ENCODE measurements around the gene SYCE3.

Gene SYCE3

DNA sequence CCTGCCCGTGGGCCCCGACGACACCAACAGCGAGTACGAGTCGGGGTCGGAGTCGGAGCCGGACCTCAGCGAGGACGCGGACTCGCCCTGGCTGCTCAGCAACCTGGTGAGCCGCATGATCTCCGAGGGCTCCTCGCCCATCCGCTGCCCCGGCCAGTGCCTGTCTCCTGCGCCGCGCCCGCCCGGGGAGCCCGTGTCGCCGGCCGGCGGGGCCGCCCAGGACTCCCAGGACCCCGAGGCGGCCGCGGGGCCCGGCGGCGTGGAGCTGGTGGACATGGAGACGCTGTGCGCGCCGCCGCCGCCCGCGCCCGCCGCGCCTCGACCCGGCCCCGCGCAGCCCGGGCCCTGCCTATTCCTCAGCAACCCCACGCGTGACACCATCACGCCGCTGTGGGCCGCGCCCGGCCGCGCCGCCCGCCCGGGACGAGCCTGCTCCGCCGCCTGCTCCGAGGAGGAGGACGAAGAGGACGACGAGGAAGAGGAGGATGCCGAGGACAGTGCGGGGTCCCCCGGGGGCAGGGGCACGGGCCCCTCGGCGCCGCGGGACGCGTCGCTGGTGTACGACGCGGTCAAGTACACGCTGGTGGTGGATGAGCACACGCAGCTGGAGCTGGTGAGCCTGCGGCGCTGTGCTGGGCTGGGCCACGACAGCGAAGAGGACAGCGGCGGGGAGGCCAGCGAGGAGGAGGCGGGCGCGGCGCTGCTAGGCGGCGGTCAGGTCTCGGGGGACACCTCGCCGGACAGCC, 41.7 kb upstream of the SYCE3 start:
- no peaks in the 10 kb centered on the region for H3K36me3 Mint-ChIP-seq (ENCODE audit: low read depth)
- H3K27me3 Mint-ChIP-seq = peaks cover 40% of the 10 kb centered on the region
- no peak overlapping the region for H3K27ac Mint-ChIP-seq
- H3K4me3 Mint-ChIP-seq = no peak overlapping the region
- peaks cover 9% of the 10 kb centered on the region for H3K4me1 Mint-ChIP-seq (ENCODE audit: low read depth)
- H3K9me3 Mint-ChIP-seq = no peaks in the 10 kb centered on the region

DNA sequence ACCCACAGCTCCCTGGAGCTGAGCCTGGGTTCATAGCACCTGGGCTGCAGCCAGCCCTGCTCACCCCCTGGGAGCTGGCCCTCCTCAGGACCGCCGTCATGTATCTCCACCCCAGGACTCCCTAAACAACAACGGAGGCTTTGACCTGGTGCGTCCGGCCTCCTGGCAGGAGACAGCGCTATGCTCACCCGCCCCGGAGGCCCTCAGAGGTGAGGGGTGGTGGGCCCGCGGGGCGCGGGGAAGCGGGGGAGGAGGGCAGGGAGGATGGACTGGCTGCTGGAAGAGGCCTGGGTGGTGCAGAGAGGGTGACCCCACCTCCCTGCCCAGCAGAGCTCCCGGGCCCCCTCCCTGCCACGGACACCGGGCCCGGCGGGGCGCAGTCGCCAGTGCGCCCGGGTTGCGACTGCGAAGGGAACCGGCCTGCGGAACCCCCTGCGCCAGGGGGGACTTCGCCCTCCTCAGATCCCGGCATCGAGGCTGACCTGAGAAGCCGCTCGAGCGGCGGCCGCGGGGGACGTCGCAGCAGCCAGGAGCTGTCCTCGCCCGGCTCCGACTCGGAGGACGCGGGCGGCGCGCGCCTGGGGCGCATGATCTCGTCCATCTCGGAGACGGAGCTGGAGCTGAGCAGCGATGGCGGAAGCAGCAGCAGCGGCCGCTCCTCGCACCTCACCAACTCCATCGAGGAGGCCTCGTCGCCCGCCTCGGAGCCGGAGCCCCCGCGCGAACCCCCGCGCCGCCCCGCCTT, 41.0 kb upstream of the SYCE3 start:
- H3K27me3 Mint-ChIP-seq = peaks cover 40% of the 10 kb centered on the region
- H3K36me3 Mint-ChIP-seq (ENCODE audit: low read depth) = no peaks in the 10 kb centered on the region
- H3K4me3 Mint-ChIP-seq = no peak overlapping the region
- H3K27ac Mint-ChIP-seq = no peak overlapping the region
- peaks cover 9% of the 10 kb centered on the region for H3K4me1 Mint-ChIP-seq (ENCODE audit: low read depth)
- no peaks in the 10 kb centered on the region for H3K9me3 Mint-ChIP-seq

DNA sequence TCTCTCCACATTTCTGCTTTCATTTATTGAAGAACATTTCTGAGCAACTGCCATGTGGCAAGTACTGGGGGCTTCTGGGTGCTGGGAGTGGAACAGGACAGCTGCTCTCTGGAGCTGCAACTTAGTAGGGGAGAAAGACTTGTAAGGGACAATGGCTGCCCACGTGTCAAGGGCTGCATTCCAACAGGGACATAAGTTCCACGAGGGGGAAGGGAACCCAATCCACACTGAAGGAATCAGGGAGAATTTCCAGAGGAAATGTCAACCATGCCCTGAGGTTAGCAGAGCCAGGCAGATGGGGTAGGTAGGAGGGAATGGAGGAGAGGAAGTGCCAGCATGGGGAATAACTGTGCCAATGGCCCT, 39.6 kb upstream of the SYCE3 start:
- peaks cover 42% of the 10 kb centered on the region for H3K27me3 Mint-ChIP-seq
- no peak overlapping the region for H3K27ac Mint-ChIP-seq
- no peak overlapping the region for H3K4me3 Mint-ChIP-seq
- H3K4me1 Mint-ChIP-seq (ENCODE audit: low read depth) = peaks cover 9% of the 10 kb centered on the region
- no peaks in the 10 kb centered on the region for H3K9me3 Mint-ChIP-seq
- peaks cover 2% of the 10 kb centered on the region for H3K36me3 Mint-ChIP-seq (ENCODE audit: low read depth)

DNA sequence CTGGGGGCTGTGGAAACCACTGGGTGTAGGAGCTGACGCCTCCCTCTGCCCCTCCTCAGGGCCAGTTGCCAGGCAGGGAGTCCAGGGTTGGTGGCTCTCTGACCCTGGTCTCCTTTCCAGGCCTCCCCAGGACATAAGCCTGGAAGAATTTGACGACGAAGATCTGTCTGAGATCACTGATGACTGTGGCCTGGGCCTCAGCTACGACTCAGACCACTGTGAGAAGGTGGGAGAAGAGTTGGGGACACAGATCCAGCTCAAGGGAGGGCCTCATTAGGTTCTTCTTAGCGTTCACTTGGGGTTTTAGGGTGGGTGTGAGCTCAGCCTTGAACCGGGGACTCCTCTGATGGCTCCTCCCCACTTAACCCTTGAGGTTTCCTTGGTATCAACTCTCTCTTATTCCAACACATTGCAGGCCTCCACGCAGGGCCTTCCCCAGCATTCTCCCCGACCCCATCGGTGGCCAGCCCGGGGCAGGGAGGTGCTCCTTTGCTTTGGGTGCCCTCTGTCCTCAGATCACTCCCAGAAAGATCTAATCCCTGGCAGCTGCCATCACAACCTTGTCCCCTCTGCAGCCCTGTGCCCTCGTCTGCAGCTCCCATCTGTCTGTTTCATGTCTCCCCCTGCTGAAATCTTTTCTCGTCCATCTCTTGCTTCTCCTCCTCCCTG, 39.1 kb upstream of the SYCE3 start:
- Mint-ChIP-seq H3K27me3 (peaks cover 41% of the 10 kb centered on the region), H3K27ac (no peak overlapping the region), H3K4me3 (peak overlapping the region; percentile 57)

DNA sequence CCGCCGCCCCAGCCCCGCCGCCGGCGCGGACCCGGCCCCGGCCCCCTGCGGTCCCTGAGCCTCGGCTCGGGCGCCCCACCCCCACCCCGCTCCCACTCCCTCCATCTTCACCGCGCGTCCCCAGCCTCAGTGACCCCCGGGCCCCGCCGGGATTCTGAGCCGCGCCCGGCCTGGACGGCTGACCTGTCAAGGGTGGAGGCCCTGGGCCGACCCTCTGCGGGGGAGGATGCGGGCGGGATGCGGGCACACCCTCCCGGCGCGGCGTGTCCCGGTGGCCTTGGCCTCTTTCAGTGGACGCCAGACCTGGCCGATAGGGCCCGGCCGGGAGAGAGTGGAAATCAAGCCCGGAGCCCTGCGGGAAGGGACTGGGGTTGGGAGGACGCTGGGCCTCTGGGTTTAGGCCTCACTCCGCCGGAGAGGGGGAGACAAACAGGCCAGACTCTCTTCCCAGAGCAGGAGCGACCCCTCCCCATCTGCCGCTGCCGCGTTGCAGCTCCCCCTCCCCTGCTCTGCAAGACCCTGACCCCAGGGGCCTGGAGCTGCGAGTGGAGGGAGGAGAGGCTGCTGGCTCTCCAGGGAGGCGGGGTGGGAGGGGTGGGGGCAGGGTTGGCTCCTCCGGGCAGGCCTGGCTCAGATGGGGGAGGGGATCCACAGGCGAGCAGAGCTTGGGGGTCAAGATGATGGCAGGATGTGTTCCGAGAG, 38.4 kb upstream of the SYCE3 start:
- no peaks in the 10 kb centered on the region for H3K9me3 Mint-ChIP-seq
- H3K36me3 Mint-ChIP-seq (ENCODE audit: low read depth) = peaks cover 14% of the 10 kb centered on the region
- H3K4me3 Mint-ChIP-seq = peak overlapping the region; percentile 57
- peaks cover 9% of the 10 kb centered on the region for H3K4me1 Mint-ChIP-seq (ENCODE audit: low read depth)
- H3K27ac Mint-ChIP-seq = no peak overlapping the region
- peaks cover 37% of the 10 kb centered on the region for H3K27me3 Mint-ChIP-seq

More for the DNA sequence above, 39.1 kb upstream of the SYCE3 start:
- Mint-ChIP-seq H3K36me3 (ENCODE audit: low read depth) (peaks cover 8% of the 10 kb centered on the region), H3K4me1 (ENCODE audit: low read depth) (peaks cover 9% of the 10 kb centered on the region), H3K9me3 (no peaks in the 10 kb centered on the region)

DNA sequence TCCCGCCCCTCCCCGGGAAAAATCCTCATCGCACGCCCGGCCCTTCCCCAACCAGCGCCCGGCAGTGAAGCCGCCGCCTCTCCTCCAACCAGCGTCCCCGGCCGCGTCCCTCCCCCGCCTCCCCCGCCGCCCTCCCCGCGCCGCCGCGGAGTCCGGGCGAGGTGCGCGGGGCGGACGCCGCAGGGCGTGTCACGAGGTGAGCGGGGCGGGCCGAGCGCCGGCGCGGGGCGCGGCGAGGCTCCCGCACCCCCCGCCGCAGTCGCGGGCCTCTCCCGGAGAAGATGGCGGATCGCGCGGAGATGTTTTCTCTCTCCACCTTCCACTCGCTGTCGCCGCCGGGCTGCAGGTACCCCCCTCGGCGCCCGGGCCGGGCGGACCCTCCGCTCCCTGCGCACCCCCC, 37.8 kb upstream of the SYCE3 start, which contains the start of gene MAPK8IP2:
TSS of gene MAPK8IP2 (plus strand) at position 256 of the 400 bp plus-strand sequence. CDS start at position 282, 26 bp downstream.
- Mint-ChIP-seq H3K27me3 (peaks cover 35% of the 10 kb centered on the region), H3K4me3 (peak within 1 kb of the TSS; percentile 57), H3K4me1 (ENCODE audit: low read depth) (peaks cover 9% of the 10 kb centered on the region), H3K27ac (no peak within 1 kb of the TSS), H3K9me3 (no peaks in the 10 kb centered on the region), H3K36me3 (ENCODE audit: low read depth) (peaks cover 14% of the 10 kb centered on the region)

DNA sequence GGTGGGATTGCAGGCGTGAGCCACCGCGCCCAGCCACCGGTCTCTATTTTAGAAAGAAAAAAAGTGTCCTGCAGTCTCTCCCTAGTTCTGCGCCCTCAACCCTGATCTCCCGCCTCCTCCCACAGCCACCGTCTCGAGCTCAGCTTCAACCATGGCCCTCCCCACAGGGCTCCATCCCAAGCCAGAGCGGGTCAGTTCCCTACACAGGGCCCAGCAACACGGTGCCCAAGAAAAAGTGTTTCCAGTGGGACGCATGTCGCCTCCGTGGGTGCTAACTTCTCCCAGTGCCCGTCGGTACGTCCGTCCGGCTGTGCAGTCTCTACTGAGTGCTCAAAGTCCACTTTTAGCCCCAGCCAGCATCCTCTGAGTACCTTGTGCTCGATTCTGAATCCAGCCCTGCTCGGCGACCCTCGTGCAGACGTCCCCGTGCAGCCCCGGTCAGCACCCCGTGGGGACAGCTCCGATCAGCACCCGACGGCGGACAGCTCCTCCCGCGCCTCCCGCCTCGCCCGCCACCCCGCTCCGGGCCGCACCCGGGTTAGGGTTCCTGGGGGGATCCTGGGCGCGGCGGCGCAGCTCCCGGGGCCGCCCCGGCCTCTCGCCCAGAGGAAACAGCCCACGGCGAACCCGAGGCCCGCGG, 37.2 kb upstream of the SYCE3 start:
- H3K4me3 Mint-ChIP-seq = peak overlapping the region; percentile 51
- H3K27me3 Mint-ChIP-seq = peaks cover 33% of the 10 kb centered on the region
- no peak overlapping the region for H3K27ac Mint-ChIP-seq
- H3K4me1 Mint-ChIP-seq (ENCODE audit: low read depth) = peaks cover 9% of the 10 kb centered on the region
- H3K36me3 Mint-ChIP-seq (ENCODE audit: low read depth) = peaks cover 14% of the 10 kb centered on the region
- H3K9me3 Mint-ChIP-seq = no peaks in the 10 kb centered on the region

DNA sequence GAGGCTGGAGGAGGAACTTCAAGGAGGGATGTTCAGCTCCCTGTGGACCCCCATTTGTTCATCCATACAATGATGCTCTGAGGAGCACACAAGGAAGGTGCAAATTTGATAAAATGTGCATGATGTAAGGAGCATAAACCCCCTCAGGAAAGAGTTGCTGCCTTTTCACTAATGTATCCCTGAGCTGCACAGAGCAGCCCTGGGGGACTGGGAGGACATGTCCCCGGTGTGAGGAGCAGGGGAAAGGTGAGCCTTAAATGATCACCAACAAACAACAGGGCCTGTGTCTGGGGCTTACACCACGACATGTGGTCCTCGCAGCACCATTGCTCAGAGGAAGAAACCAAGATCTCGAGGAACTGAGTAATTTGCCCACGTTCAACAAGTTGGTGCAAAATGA, 34.4 kb upstream of the SYCE3 start:
- Mint-ChIP-seq H3K36me3 (ENCODE audit: low read depth) (peaks cover 14% of the 10 kb centered on the region), H3K27ac (no peak overlapping the region), H3K27me3 (peaks cover 18% of the 10 kb centered on the region), H3K9me3 (no peaks in the 10 kb centered on the region), H3K4me1 (ENCODE audit: low read depth) (peaks cover 9% of the 10 kb centered on the region), H3K4me3 (no peak overlapping the region)

DNA sequence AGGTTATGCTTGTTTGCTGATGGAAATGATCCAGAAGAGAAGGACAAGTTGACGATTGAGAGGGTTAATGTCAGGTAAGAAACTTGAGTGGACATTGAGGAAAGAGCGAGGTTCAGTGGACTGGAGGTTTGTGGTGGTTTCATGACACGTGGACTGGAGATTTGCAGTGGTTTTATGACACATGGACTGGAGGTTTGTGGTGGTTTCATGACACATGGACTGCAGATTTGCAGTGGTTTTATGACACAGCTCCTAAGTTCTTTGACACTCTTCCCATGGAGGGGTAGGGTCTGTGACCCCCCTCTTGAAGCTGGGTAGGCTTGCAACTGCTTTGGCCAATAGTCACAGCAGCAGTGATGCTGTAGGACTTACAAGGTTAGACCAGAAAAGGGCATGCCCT, 32.5 kb upstream of the SYCE3 start:
- Mint-ChIP-seq H3K4me1 (ENCODE audit: low read depth) (peaks cover 3% of the 10 kb centered on the region), H3K27ac (no peak overlapping the region), H3K27me3 (peaks cover 11% of the 10 kb centered on the region), H3K4me3 (no peak overlapping the region), H3K9me3 (no peaks in the 10 kb centered on the region), H3K36me3 (ENCODE audit: low read depth) (peaks cover 14% of the 10 kb centered on the region)

DNA sequence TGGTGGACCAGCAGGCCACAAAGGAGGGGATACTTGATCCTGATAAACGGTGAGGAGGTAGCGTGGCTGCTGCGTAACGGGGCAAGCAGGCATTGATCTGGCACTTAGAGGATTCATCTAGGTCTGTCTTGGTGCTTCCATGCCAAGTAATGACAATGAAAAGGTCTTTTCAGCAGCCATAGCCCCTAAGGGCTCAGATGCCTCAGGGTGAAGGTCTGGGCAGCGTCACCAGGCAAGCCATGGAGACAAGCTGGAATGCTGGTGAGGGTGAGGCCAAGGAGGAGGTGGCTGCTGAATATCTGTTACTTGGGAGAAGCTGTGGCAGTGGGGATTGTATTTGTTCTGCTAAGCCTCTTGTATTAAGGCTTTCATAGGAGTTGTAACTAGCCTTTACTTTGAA, 24.7 kb upstream of the SYCE3 start:
- Mint-ChIP-seq H3K27me3 (no peaks in the 10 kb centered on the region), H3K9me3 (no peaks in the 10 kb centered on the region), H3K27ac (no peak overlapping the region), H3K36me3 (ENCODE audit: low read depth) (no peaks in the 10 kb centered on the region), H3K4me3 (no peak overlapping the region), H3K4me1 (ENCODE audit: low read depth) (peaks cover 9% of the 10 kb centered on the region)

DNA sequence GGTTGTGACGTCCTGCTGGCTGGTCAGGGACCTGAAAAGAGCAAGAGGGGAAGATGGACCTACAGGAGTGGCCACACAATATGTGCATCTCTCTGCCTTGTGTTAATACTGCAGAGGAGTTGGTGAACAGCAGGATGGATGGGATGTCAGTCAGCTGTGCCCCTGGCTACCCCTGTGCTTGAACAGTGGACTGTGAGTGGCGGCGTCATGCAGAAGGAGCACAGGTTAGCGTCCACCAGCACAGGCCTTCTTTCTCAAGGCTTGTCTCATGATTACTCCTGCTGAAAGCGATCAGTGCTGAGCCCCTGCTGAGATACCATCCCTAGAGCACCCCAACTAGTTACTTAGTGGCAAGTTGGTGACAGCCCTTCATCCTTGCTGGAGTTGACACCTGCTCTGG, 23.7 kb upstream of the SYCE3 start:
- Mint-ChIP-seq H3K36me3 (ENCODE audit: low read depth) (no peaks in the 10 kb centered on the region), H3K4me3 (no peak overlapping the region), H3K4me1 (ENCODE audit: low read depth) (peaks cover 15% of the 10 kb centered on the region), H3K27ac (no peak overlapping the region), H3K9me3 (no peaks in the 10 kb centered on the region), H3K27me3 (no peaks in the 10 kb centered on the region)

DNA sequence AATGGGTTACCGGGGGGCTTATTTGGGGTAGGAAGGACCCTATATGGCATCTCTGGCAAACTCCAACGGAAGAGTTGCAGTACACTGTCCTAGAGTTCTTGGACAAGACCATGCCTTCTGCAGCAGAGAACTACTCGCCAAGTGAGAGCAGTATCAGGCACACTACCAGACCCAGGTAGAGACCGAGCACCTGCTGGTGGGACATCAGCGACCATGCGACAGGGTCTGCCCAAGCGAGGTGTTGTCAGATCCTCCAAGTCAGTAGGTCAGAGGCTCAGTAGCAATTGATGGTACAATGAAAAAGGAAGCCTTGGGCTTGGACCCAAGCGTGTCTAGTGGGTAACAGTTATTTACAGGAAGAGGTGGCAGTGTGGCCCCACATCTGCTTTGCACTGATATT, 23.1 kb upstream of the SYCE3 start:
- no peak overlapping the region for H3K4me3 Mint-ChIP-seq
- no peak overlapping the region for H3K27ac Mint-ChIP-seq

DNA sequence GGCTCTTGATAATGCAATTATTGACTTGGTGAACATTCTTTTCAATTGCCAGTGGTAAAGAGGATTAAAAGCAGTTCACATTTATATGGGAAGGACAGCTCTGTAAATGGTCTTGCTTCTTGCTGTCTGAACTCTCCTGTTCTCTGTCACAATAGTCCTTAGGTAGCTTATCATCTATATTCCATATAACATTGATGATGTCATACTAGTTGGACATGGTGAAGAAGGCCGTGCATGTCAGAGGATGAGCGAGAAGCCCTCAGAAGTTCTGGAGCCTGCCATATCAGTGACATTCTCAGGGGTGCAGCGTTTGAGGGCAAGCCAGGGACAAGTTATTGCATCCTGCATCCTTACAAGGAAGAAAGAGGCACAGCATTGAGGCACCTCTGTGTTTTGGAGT, 22.5 kb upstream of the SYCE3 start:
- H3K27me3 Mint-ChIP-seq = no peaks in the 10 kb centered on the region
- H3K27ac Mint-ChIP-seq = no peak overlapping the region
- peaks cover 5% of the 10 kb centered on the region for H3K36me3 Mint-ChIP-seq (ENCODE audit: low read depth)
- peaks cover 17% of the 10 kb centered on the region for H3K4me1 Mint-ChIP-seq (ENCODE audit: low read depth)
- H3K9me3 Mint-ChIP-seq = no peaks in the 10 kb centered on the region
- H3K4me3 Mint-ChIP-seq = no peak overlapping the region

More for the DNA sequence above, 23.1 kb upstream of the SYCE3 start:
- no peaks in the 10 kb centered on the region for H3K27me3 Mint-ChIP-seq
- peaks cover 5% of the 10 kb centered on the region for H3K36me3 Mint-ChIP-seq (ENCODE audit: low read depth)
- H3K4me1 Mint-ChIP-seq (ENCODE audit: low read depth) = peaks cover 17% of the 10 kb centered on the region
- H3K9me3 Mint-ChIP-seq = no peaks in the 10 kb centered on the region
